ENCODE results near the gene CPSF4L. TPM values are rescaled to one million over a fixed set of nuclear protein-coding genes. Genes with fewer than 3 reads are reported as not detected.

Gene CPSF4L
- polyA plus RNA-seq, 1 donor from 2014 or later = not detected

DNA sequence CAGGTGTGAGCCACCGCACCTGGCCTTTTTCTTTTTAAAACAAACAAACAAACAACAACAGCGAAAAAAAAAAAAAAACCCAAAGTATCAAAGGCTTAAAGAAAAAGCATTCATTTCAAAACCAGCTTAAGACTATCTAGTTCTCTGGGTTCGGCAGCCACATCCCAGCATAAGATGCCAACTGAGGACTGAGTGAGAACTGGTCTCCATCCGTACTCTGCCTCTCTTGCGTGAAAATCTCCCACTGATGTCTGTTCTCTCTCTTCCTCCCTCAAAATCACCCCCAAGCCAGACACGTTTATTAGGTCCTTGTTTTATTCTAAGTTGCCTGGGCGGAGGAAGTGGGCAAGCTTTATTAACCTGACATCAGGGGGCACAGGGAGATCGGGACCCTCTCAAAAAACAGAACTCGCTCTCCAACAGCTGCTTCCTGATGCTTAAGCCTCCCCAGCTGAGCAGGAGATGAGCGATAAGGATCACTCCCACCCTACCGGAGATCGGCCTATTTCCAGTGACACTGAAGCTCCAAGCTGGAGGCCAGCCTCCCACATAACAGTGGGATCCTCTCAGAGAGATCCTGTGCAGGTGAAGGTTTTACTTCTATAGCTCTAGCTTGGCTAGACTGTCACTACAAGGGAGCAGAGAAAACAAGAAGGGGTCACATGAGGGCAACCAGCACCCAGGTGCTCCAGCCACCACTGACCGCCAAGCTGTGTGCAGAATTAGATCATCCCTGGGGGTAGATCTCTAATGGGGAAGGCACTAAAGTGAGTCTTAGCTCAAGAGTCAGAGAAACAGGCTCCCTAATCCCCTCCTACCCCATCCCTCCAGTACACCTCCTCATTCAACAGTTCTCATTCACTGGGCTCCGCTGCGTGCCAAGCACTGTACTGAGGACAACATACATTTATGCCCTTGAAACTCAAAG, 36.5 kb upstream of the CPSF4L start:
- Mint-ChIP-seq H3K36me3 (peaks cover 2% of the 10 kb centered on the region), H3K4me3 (no peak overlapping the region), H3K27me3 (peaks cover 6% of the 10 kb centered on the region), H3K9me3 (no peaks in the 10 kb centered on the region), H3K4me1 (peaks cover 0 to 3% (median 2%) of the 10 kb centered on the region in 3 donors), H3K27ac (no peak overlapping the region)

DNA sequence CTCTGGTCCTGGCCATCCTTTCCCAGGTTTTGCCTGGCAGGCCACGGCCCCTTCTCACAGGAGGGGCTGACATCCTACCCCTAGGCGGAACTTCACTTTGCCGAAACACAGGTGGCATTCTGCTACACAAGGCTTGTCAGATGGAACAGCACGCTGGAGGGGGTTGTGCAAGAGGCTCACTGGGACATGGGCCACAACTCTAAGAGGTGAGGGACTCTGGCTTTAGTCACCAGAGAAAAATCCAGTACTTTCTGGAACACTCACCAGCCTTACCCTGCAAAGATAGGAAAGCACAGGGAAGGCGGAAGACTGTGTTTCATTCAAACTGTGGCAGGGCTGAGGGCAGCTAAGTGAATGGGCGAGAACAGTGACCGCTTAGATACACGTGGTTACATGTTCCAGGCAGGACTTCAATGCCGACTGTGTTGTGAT, 31.8 kb upstream of the CPSF4L start:
- peaks cover 5 to 15% (median 10%) of the 10 kb centered on the region in 3 donors for H3K4me1 Mint-ChIP-seq
- H3K4me3 Mint-ChIP-seq = no peak overlapping the region
- no peaks in the 10 kb centered on the region for H3K36me3 Mint-ChIP-seq
- no peaks in the 10 kb centered on the region for H3K9me3 Mint-ChIP-seq
- H3K27me3 Mint-ChIP-seq = peaks cover 11% of the 10 kb centered on the region
- H3K27ac Mint-ChIP-seq = no peak overlapping the region

- Mint-ChIP-seq H3K27me3 (peaks cover 10% of the 10 kb centered on the region), H3K4me1 (peaks cover 6 to 12% (median 10%) of the 10 kb centered on the region in 3 donors)
Observed at GRCh38 chr17:73293031-73293430, 31.4 kb upstream of the CPSF4L start.

DNA sequence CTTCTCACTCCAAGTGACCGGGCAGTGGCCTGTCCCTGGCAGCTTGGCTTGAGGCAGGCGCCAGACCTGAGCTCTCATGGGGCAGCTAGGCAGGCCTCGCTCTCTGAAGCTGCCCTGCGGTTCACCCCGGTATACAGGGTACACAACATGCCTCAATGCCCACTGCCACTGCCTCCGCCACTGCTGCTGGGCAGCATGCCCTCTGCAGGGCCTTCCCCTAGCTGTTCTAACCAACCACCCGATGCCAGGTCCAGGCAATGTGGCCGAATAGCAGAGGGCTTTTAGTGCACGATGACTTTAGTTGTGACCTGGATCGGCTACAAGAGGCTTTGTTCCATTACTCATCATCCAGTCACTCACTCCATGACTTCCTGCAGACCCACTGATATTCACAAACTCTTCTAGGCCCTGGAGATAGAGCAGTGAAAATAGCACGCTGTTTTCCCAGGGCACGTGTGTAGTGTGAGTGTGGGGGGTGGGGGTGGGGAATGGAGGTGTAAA, 30.4 kb upstream of the CPSF4L start:
- Mint-ChIP-seq H3K4me1 (peaks cover 6 to 12% (median 10%) of the 10 kb centered on the region in 3 donors), H3K27me3 (peaks cover 9% of the 10 kb centered on the region), H3K36me3 (peaks cover 1% of the 10 kb centered on the region), H3K9me3 (no peaks in the 10 kb centered on the region), H3K4me3 (peak overlapping the region in 1 of 4 donors; percentile 74), H3K27ac (no peak overlapping the region)

More at GRCh38 chr17:73293031-73293430, 31.4 kb upstream of the CPSF4L start:
- H3K36me3 Mint-ChIP-seq = no peaks in the 10 kb centered on the region
- no peak overlapping the region for H3K27ac Mint-ChIP-seq
- no peak overlapping the region for H3K4me3 Mint-ChIP-seq
- H3K9me3 Mint-ChIP-seq = no peaks in the 10 kb centered on the region

GRCh38 chr17:73291260-73291801, 29.7 kb upstream of the CPSF4L start:
- peaks cover 13% of the 10 kb centered on the region for H3K27me3 Mint-ChIP-seq
- H3K27ac Mint-ChIP-seq = peak overlapping the region in 1 of 3 donors; percentile 90
- peaks cover 6 to 12% (median 10%) of the 10 kb centered on the region in 3 donors for H3K4me1 Mint-ChIP-seq
- H3K4me3 Mint-ChIP-seq = peak overlapping the region in 2 of 4 donors; percentile 68 to 75
- H3K9me3 Mint-ChIP-seq = no peaks in the 10 kb centered on the region
- H3K36me3 Mint-ChIP-seq = peaks cover 1% of the 10 kb centered on the region

GRCh38 chr17:73290399-73291259, 28.9 kb upstream of the CPSF4L start:
- peaks cover 1% of the 10 kb centered on the region for H3K36me3 Mint-ChIP-seq
- H3K27ac Mint-ChIP-seq = peak overlapping the region in 2 of 3 donors; percentile 9 to 90
- peak overlapping the region in 2 of 4 donors; percentile 42 to 68 for H3K4me3 Mint-ChIP-seq
- no peaks in the 10 kb centered on the region for H3K9me3 Mint-ChIP-seq
- peaks cover 6 to 12% (median 10%) of the 10 kb centered on the region in 3 donors for H3K4me1 Mint-ChIP-seq
- H3K27me3 Mint-ChIP-seq = peaks cover 14% of the 10 kb centered on the region

GRCh38 chr17:73289549-73290254, 28.0 kb upstream of the CPSF4L start:
- H3K27me3 Mint-ChIP-seq = peaks cover 14% of the 10 kb centered on the region
- H3K36me3 Mint-ChIP-seq = peaks cover 1% of the 10 kb centered on the region
- H3K4me1 Mint-ChIP-seq = peaks cover 6 to 12% (median 10%) of the 10 kb centered on the region in 3 donors
- no peak overlapping the region for H3K27ac Mint-ChIP-seq
- no peak overlapping the region for H3K4me3 Mint-ChIP-seq
- H3K9me3 Mint-ChIP-seq = no peaks in the 10 kb centered on the region

DNA sequence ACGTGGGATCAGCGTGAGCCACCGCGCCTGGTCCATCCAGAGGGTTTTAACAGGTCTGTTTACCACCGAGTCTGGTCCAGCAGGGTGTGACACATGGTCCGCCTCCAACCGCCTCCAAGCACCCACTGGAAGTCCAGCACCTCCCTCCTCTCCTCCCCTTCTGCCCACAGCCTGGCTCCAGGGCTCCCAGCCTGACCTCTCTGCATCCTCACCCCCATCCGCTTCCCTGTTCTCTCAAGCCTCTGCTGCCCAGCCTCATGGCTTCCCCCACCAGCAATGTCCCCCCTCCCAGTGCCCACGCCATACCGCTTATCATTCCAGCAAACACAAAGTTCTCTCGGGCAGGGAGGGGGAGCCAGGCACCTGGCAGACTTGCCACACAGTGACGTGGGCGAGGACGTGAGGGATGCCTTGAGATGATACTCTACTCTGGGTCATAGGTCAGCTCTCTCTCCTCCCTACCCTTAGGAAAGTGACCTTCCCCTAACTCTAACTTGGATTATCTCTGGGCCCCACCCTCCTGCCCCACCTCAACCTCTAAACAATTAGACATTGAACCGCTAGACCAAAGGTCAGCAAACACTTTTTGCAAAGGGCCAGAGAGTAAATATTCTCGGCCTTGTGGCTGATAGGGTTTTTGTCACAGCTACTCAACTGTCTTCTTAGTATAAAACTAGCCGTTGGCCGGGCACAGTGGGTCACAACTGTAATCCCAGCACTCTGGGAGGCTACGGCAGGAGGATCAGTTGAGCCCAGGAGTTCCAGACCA, 27.0 kb upstream of the CPSF4L start:
- no peak overlapping the region for H3K27ac Mint-ChIP-seq
- H3K27me3 Mint-ChIP-seq = peaks cover 14% of the 10 kb centered on the region
- H3K9me3 Mint-ChIP-seq = no peaks in the 10 kb centered on the region
- H3K36me3 Mint-ChIP-seq = peaks cover 1% of the 10 kb centered on the region
- peaks cover 8 to 14% (median 10%) of the 10 kb centered on the region in 3 donors for H3K4me1 Mint-ChIP-seq
- no peak overlapping the region for H3K4me3 Mint-ChIP-seq

GRCh38 chr17:73286863-73287296, 25.2 kb upstream of the CPSF4L start:
- no peak overlapping the region for H3K4me3 Mint-ChIP-seq
- H3K4me1 Mint-ChIP-seq = peaks cover 10 to 19% (median 10%) of the 10 kb centered on the region in 3 donors
- peaks cover 1% of the 10 kb centered on the region for H3K36me3 Mint-ChIP-seq
- H3K9me3 Mint-ChIP-seq = no peaks in the 10 kb centered on the region
- no peak overlapping the region for H3K27ac Mint-ChIP-seq
- H3K27me3 Mint-ChIP-seq = peaks cover 18% of the 10 kb centered on the region

DNA sequence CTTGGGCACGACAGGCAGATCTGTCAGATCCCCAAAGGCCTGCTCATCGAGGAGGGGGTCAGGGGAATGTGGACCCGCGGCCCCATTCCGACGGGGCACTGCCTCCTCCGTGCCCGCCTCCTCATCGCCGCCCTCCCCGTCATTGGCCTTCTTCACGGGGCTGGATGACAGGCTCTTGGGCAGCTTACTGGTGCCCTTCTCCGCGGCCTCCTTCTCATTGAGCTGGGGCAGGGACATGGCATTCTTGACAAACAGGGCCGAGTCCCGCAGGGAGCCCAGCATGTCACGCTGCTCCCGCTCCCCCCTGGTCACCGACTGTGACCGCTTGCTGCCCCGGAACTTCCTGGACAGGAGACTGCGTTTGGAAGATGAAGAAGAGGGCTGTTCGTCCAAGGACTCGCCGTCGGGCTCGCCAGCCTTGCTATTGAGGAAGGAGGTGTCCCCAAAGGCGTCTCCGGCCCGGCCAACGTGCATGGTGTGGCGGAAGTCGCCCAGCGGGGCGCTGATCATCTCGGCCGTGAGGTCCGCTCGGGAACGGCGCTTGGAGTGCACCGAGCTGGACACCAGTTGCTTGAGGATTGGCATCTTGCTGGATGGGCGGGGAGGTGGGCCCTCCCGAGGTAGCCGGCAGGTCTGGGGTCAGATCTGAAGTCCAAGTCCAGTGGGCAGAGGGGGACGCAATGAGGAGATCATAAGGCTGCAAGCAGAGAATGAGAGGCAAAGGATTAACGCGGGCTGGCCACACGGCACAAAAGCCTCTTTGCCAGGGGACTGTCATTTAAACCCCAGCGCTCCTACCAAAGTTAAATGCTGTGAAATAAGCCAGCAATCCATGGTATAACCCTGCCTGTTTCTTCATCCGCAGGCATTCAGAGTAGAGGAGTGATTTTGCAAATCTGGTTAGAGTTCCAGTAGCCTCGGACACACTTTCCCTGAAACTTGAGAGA, 24.5 kb upstream of the CPSF4L start:
- peaks cover 8 to 16% (median 10%) of the 10 kb centered on the region in 3 donors for H3K4me1 Mint-ChIP-seq
- H3K36me3 Mint-ChIP-seq = peaks cover 1% of the 10 kb centered on the region
- peaks cover 22% of the 10 kb centered on the region for H3K27me3 Mint-ChIP-seq
- no peaks in the 10 kb centered on the region for H3K9me3 Mint-ChIP-seq
- peak overlapping the region in 1 of 4 donors; percentile 56 for H3K4me3 Mint-ChIP-seq
- peak overlapping the region in 1 of 3 donors; percentile 78 for H3K27ac Mint-ChIP-seq

DNA sequence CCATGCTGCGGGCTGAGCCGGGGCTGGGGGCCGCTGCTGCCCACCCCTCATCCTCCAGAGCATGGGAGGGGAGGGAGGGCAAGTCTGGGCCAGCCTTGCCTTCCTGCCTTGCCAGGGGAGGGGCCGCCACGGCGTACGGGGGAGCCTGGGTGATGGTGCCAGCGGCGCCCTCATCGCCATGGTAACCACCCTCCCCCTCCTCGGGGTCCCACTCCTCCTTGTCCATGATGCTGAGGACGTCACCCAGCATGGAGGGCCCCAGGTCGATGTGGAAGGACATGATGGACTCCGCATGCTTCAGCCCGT, 23.9 kb upstream of the CPSF4L start:
- peaks cover 21% of the 10 kb centered on the region for H3K27me3 Mint-ChIP-seq
- H3K4me3 Mint-ChIP-seq = no peak overlapping the region
- peaks cover 4 to 11% (median 10%) of the 10 kb centered on the region in 3 donors for H3K4me1 Mint-ChIP-seq
- peaks cover 1% of the 10 kb centered on the region for H3K36me3 Mint-ChIP-seq
- H3K9me3 Mint-ChIP-seq = no peaks in the 10 kb centered on the region
- no peak overlapping the region for H3K27ac Mint-ChIP-seq

DNA sequence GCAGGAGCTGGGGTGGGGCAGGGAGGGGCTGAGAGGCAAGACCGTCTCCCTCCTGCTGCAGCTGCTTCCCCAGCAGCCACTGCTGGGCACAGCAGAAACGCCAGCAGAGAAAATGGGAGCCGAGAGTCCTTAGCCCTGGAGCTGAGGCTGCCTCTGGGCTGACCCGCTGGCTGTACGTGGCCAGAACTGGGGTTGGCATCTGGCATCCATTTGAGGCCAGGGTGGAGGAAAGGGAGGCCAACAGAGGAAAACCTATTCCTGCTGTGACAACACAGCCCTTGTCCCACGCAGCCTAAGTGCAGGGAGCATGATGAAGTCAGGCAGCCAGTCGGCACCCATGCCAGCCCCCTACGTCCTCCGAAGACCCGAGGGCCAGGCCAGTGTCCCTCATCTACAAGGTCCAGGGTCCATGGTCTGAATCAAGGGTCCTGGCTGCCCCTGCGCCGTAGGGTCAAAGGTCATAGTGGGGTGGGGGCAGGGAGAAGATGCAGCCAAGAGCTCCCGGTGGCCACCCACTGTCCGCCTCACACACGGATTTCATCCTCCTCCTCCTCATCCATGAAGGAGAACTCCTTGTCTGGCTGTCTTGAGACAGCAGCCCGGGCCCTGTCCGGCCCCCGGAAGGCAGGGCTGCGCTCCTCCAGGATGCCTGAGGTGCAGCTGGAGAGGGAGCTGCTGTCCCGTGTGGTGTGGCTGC, 23.4 kb upstream of the CPSF4L start:
- Mint-ChIP-seq H3K4me3 (no peak overlapping the region), H3K27me3 (peaks cover 23% of the 10 kb centered on the region), H3K9me3 (no peaks in the 10 kb centered on the region), H3K27ac (no peak overlapping the region), H3K4me1 (peaks cover 0 to 7% (median 7%) of the 10 kb centered on the region in 3 donors), H3K36me3 (peaks cover 1% of the 10 kb centered on the region)

All from IgD-negative memory B cell (primary cell).